CD14-positive monocyte (primary cell): ENCODE data around the gene SMG1. TPM values are rescaled to one million over a fixed set of nuclear protein-coding genes. Genes with fewer than 3 reads are reported as not detected.
"Not testable (repeated sequence)": the region's sequence is repeated elsewhere in the genome, so short reads cannot be mapped to it uniquely, and the experiment has no call there.

Experiments used
- DNase-seq, 3 donors: peaks; one replicate each; pipeline ENCODE4 v3.0.0-alpha.2; 2011 to 2022
- H2AFZ ChIP-seq: 2 replicates; pipeline ENCODE4 v1.6.0; 2012; ENCODE audit warnings: mild to moderate bottlenecking, low read depth, low read length, inconsistent platforms; ENCODE audit not compliant: insufficient read depth, poor library complexity, severe bottlenecking
- H3K27ac ChIP-seq, 2 donors: 1 replicate in 1 of 2; 2 replicates in 1 of 2; pipeline ENCODE4 v1.5.1; 2012 to 2013; ENCODE audit warnings: low read length in 2 of 2, control low read depth in 1 of 2, inconsistent platforms in 1 of 2, low read depth in 1 of 2, mild to moderate bottlenecking in 1 of 2
- H3K27me3 ChIP-seq, 2 donors: one replicate each; pipeline versions ENCODE4 v1.6.0 to v1.6.1; 2011 to 2013; ENCODE audit warnings: low read length in 2 of 2; ENCODE audit not compliant: control insufficient read depth in 2 of 2, insufficient read depth in 2 of 2
- H3K36me3 ChIP-seq, 2 donors: replicated peaks in 1 of 2; 1 replicate in 1 of 2; 2 replicates in 1 of 2; pipeline versions ENCODE4 v1.5.1 to v1.6.1; 2012 to 2013; ENCODE audit warnings: low read length in 2 of 2, control low read depth in 1 of 2, inconsistent platforms in 1 of 2, mild to moderate bottlenecking in 1 of 2; ENCODE audit not compliant: insufficient read depth in 2 of 2, control insufficient read depth in 1 of 2
- H3K4me1 ChIP-seq, 2 donors: 1 replicate in 1 of 2; 2 replicates in 1 of 2; pipeline versions ENCODE4 v1.5.1 to v1.6.1; 2012 to 2013; ENCODE audit warnings: low read length in 2 of 2, control low read depth in 1 of 2, inconsistent platforms in 1 of 2, mild to moderate bottlenecking in 1 of 2, moderate library complexity in 1 of 2; ENCODE audit not compliant: insufficient read depth in 2 of 2, control insufficient read depth in 1 of 2
- H3K4me2 ChIP-seq: replicated peaks from 2 replicates; pipeline ENCODE3; 2012; ENCODE audit warnings: low read length, moderate library complexity, mild to moderate bottlenecking; ENCODE audit not compliant: poor library complexity, severe bottlenecking; ENCODE audit errors: extremely low read depth
- H3K4me3 ChIP-seq, 3 experiments: fragments of 200-600 bp in 1 of 3; sonication (generic) in 1 of 3; replicated peaks in 1 of 3; 1 replicate in 2 of 3; 2 replicates in 1 of 3; pipeline ENCODE4 v1.5.1; 2011 to 2013; ENCODE audit warnings: low read length in 3 of 3, mild to moderate bottlenecking in 3 of 3, control low read depth in 2 of 3, low read depth in 2 of 3, inconsistent platforms in 1 of 3, moderate library complexity in 1 of 3
- H3K79me2 ChIP-seq: 2 replicates; pipeline ENCODE4 v1.6.0; 2012; ENCODE audit warnings: mild to moderate bottlenecking, control low read depth, inconsistent platforms, low read length, moderate library complexity; ENCODE audit not compliant: insufficient read depth
- H3K9ac ChIP-seq: 2 replicates; pipeline ENCODE4 v1.6.0; 2017; ENCODE audit warnings: low read length, mild to moderate bottlenecking; ENCODE audit not compliant: insufficient read depth, poor library complexity, severe bottlenecking
- H3K9me3 ChIP-seq, 2 donors: replicated peaks in 1 of 2; 1 replicate in 1 of 2; 2 replicates in 1 of 2; pipeline versions ENCODE4 v1.5.1 to v1.6.1; 2012 to 2013; ENCODE audit warnings: low read length in 2 of 2, control low read depth in 1 of 2; ENCODE audit not compliant: control insufficient read depth in 1 of 2, insufficient read depth in 1 of 2
- H4K20me1 ChIP-seq: 2 replicates; pipeline ENCODE4 v1.6.0; 2012; ENCODE audit warnings: mild to moderate bottlenecking, low read length, control low read depth, moderate library complexity; ENCODE audit not compliant: insufficient read depth
- H3K27ac Mint-ChIP-seq, 7 donors: one replicate each; pipeline ENCODE4 v1.8.0; 2020; ENCODE audit warnings: mild to moderate bottlenecking in 7 of 7, mixed read lengths in 7 of 7, moderate library complexity in 6 of 7, inconsistent platforms in 2 of 7
- H3K27me3 Mint-ChIP-seq, 3 donors: one replicate each; pipeline ENCODE4 v1.8.0; 2021 to 2022; ENCODE audit warnings: low read depth in 3 of 3, mild to moderate bottlenecking in 3 of 3, mixed read lengths in 3 of 3, moderate library complexity in 3 of 3, inconsistent platforms in 1 of 3
- H3K36me3 Mint-ChIP-seq, 2 donors: one replicate each; pipeline ENCODE4 v1.8.0; 2020; ENCODE audit warnings: mixed read lengths in 2 of 2, inconsistent platforms in 1 of 2, mild to moderate bottlenecking in 1 of 2
- H3K4me1 Mint-ChIP-seq: one replicate; pipeline ENCODE4 v1.8.0; 2020; ENCODE audit warnings: mild to moderate bottlenecking, mixed read lengths
- H3K4me3 Mint-ChIP-seq, 2 donors: one replicate each; pipeline ENCODE4 v1.8.0; 2020; ENCODE audit warnings: mild to moderate bottlenecking in 2 of 2, mixed read lengths in 2 of 2, moderate library complexity in 1 of 2
- H3K9me3 Mint-ChIP-seq, 7 donors: one replicate each; pipeline ENCODE4 v1.8.0; 2020 to 2022; ENCODE audit warnings: mixed read lengths in 7 of 7, mild to moderate bottlenecking in 6 of 7, moderate library complexity in 6 of 7, inconsistent platforms in 2 of 7
- WGBS: methylation state at CpG from one replicate; pipeline ENCODE4 v1.1.5; 2013; ENCODE audit warnings: missing lambda C conversion rate; ENCODE audit not compliant: insufficient coverage; 5-methylcytosine and 5-hydroxymethylcytosine counted together
- intact Hi-C, 2 donors: fragments of 100-400 bp; cut with micrococcal nuclease; formaldehyde crosslinking; loops; one replicate each; pipeline versions ENCODE4 v1.15.0 to v1.15.1; 2023
- polyA plus RNA-seq, 3 donors: library from polyadenylated mRNA; depleted of rRNA in 1 of 3; unstranded in 2 of 3; stranded (reverse) in 1 of 3; fragments of 300-500 nt in 2 of 3; fragments of >200 nt in 1 of 3; fragmentation: Illumina TruSeq in 2 of 3; gene quantifications; 1 replicate in 2 of 3; 2 replicates in 1 of 3; pipeline ENCODE4 v1.2.3, GENCODE V29; 2012 to 2021

SMG1 gene
- polyA plus RNA-seq, 3 donors, result 2.4 to 31.8 (median 7.1) TPM

- H3K36me3 Mint-ChIP-seq, result peaks cover 44 to 73% of the 10 kb centered on the region in 2 donors
These were observed 49.9 kb downstream of the SMG1 start for GRCh38 chr16:18876301-18876700.

GRCh38 chr16:18869043-18869771 lies 57.0 kb downstream of the SMG1 start:
- intact Hi-C loops, H3K27ac ChIP-seq, H3K4me1 ChIP-seq, H3K9ac ChIP-seq, H3K4me2 ChIP-seq, H3K27me3 ChIP-seq, H3K27me3 Mint-ChIP-seq, DNase-seq, H4K20me1 ChIP-seq, H3K4me3 ChIP-seq, H2AFZ ChIP-seq, H3K4me3 Mint-ChIP-seq, H3K9me3 Mint-ChIP-seq, H3K4me1 Mint-ChIP-seq, H3K9me3 ChIP-seq, H3K27ac Mint-ChIP-seq, H3K79me2 ChIP-seq: not testable (repeated sequence)
- peaks cover 41 to 88% of the 10 kb centered on the region in 2 donors for H3K36me3 ChIP-seq
- H3K36me3 Mint-ChIP-seq, result peaks cover 64 to 81% of the 10 kb centered on the region in 2 donors
- WGBS, result no CpG with 5 or more reads among the region's 2 CpGs

More at GRCh38 chr16:18876301-18876700, 49.9 kb downstream of the SMG1 start:
- DNase-seq, H3K4me3 Mint-ChIP-seq, H3K27me3 Mint-ChIP-seq, H3K27ac Mint-ChIP-seq, H3K27me3 ChIP-seq, H3K9me3 ChIP-seq, H2AFZ ChIP-seq, H3K4me1 Mint-ChIP-seq, H3K27ac ChIP-seq, H3K4me1 ChIP-seq, H3K9ac ChIP-seq, H3K79me2 ChIP-seq, H4K20me1 ChIP-seq, H3K9me3 Mint-ChIP-seq, H3K4me2 ChIP-seq, H3K4me3 ChIP-seq: not testable (repeated sequence)
- intact Hi-C loops, result loop anchor here in 1 of 2 donors (10.0 kb wide), 1 partner anchor 72 kb away; the partner anchor contains the start of gene ARL6IP1
- WGBS, result no CpG with 5 or more reads among the region's 5 CpGs
- H3K36me3 ChIP-seq, result peaks cover 24 to 57% of the 10 kb centered on the region in 2 donors

GRCh38 chr16:18866277-18866823 lies 59.9 kb downstream of the SMG1 start:
- H3K27me3 Mint-ChIP-seq, DNase-seq, H3K9me3 ChIP-seq, H3K9ac ChIP-seq, H3K4me2 ChIP-seq, H3K27me3 ChIP-seq, H3K79me2 ChIP-seq, H3K9me3 Mint-ChIP-seq, H2AFZ ChIP-seq, H3K4me1 Mint-ChIP-seq, H3K4me3 ChIP-seq, H3K4me1 ChIP-seq, H3K27ac Mint-ChIP-seq, H3K4me3 Mint-ChIP-seq, H4K20me1 ChIP-seq, intact Hi-C loops, H3K27ac ChIP-seq: not testable (repeated sequence)
- peaks cover 67 to 80% of the 10 kb centered on the region in 2 donors for H3K36me3 Mint-ChIP-seq
- WGBS, result no CpG with 5 or more reads among the region's 2 CpGs
- H3K36me3 ChIP-seq, result peaks cover 42 to 86% of the 10 kb centered on the region in 2 donors

- H3K27ac ChIP-seq, H2AFZ ChIP-seq, H3K27me3 ChIP-seq, H3K9ac ChIP-seq, H3K4me1 ChIP-seq, H3K79me2 ChIP-seq, H3K4me2 ChIP-seq, H3K4me3 Mint-ChIP-seq, H4K20me1 ChIP-seq, intact Hi-C loops, H3K27me3 Mint-ChIP-seq, H3K4me3 ChIP-seq, H3K9me3 ChIP-seq, H3K4me1 Mint-ChIP-seq, DNase-seq, H3K9me3 Mint-ChIP-seq: not testable (repeated sequence)
- peaks cover 64 to 81% of the 10 kb centered on the region in 2 donors for H3K36me3 Mint-ChIP-seq
- H3K27ac Mint-ChIP-seq, result peak overlapping the region in 2 of 7 donors; percentile 38 to 87
- peaks cover 38 to 65% of the 10 kb centered on the region in 2 donors for H3K36me3 ChIP-seq
These were observed 63.3 kb downstream of the SMG1 start for GRCh38 chr16:18862891-18863290.
